ENCODE results near the gene HRAS. TPM values are rescaled to one million over a fixed set of nuclear protein-coding genes. Genes with fewer than 3 reads are reported as not detected.

The HRAS gene
- total and polyA plus RNA-seq, 7 donors = 43.6 to 76.2 (median 56.3) TPM

DNA sequence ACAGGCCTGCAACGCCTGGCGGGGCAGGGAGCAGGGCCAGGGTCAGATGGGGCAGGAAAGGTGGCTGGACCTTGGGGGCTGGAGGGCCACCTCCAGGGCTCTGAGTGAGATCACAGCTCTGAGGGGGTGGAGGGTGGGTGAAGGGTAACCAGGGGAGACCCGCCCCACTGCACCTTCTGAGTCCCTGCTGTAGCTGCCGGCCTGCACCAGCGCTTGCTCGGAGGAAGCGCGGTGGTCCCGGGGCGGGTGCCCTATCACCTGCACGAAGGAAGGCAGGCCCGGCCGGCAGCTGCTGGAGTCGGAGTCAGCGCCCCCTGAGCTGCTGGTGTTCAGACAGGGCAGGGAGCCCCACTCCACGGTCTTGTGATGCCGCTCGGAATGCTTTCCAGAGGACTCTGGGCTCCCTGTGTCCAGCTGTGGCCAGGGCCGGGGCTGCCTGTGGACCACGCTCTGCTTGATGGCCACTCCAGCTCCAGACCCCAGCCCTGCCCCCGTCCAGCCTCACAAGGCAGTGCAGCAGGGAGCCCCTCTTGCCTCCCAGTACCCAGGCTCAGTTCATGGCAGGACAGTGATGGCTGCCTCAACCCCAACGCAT, 21.4 kb upstream of the HRAS start:
- H3K27me3 ChIP-seq (ENCODE audit: insufficient read depth in 3 of 3, low read length in 2 of 3) = peaks cover 0 to 58% (median 36%) of the 10 kb centered on the region in 3 donors
- TF ChIP-seq, protein P1, sequence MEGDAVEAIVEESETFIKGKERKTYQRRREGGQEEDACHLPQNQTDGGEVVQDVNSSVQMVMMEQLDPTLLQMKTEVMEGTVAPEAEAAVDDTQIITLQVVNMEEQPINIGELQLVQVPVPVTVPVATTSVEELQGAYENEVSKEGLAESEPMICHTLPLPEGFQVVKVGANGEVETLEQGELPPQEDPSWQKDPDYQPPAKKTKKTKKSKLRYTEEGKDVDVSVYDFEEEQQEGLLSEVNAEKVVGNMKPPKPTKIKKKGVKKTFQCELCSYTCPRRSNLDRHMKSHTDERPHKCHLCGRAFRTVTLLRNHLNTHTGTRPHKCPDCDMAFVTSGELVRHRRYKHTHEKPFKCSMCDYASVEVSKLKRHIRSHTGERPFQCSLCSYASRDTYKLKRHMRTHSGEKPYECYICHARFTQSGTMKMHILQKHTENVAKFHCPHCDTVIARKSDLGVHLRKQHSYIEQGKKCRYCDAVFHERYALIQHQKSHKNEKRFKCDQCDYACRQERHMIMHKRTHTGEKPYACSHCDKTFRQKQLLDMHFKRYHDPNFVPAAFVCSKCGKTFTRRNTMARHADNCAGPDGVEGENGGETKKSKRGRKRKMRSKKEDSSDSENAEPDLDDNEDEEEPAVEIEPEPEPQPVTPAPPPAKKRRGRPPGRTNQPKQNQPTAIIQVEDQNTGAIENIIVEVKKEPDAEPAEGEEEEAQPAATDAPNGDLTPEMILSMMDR (IDR thresholded peaks at IDR 0.05) = no peak
- no peaks in the 10 kb centered on the region for H3K36me3 ChIP-seq (ENCODE audit: insufficient read depth in 1 of 2, low read depth in 1 of 2)
- no peak overlapping the region for H3K27ac ChIP-seq
- intact Hi-C loops (cut with DNase I) = no loop called here
- peaks cover 15% of the 10 kb centered on the region for H3K4me1 ChIP-seq
- ATAC-seq = no peak
- H3K4me3 ChIP-seq = no peak overlapping the region
- H3K9me3 ChIP-seq = no peaks in the 10 kb centered on the region
- DNase-seq = no peak
- WGBS, 3 donors = 74 to 88% (median 79%) methylated on average over 15 to 22 of the region's 22 CpGs

DNA sequence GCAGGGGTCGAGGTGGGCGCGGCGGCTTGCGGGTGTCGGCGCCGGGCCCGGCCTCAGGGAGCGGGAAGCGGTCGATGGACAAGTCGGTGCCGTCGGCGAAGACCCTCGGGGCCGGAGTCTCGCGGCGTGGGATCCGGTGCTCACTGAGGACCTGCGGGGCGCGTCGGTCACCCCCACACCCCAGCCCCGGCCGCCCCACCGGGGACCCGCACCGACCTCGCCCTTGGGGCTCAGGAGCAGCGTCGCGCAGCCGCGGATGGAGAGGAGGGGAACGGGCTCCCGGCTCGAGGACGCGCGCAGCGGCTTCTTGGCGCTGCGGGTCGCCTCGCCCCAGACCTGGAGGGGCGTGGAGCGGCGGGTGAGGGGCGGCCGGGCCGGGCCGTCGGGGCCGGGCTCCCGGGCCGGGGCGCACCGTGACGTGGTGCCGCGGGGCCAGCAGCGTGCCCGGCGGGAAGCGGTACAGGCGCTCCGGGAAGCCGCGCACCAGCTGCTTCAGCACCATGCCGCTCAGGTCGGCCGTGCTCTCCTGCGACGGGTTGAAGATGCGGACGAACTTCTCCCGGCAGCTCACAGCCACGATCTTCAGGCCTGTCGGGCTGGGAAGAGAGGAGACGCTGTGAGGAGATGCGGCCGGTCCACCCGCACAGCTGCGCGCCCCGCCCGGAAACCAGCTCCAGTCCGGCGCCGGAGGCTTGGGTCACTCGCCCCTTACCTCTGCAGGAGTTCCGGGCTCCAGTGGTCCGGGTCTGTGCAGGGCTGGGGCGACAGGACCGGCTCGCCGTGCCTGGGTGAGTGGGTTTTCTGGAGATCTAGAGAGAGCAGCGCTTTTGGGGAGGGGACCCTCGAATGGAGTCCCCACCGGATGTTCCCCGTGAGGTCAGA, 20.6 kb upstream of the HRAS start:
- intact Hi-C loops (cut with DNase I) = loop anchor here (2.0 kb wide), 2 partner anchors 167 to 169 kb away; no protein-coding TSS in a partner anchor
- ATAC-seq = no peak
- H3K4me1 ChIP-seq = peaks cover 11% of the 10 kb centered on the region
- H3K27ac ChIP-seq = no peak overlapping the region
- DNase-seq = no peak
- H3K9me3 ChIP-seq = no peaks in the 10 kb centered on the region
- no peak overlapping the region for H3K4me3 ChIP-seq
- TF ChIP-seq, protein P1 (IDR thresholded peaks at IDR 0.05) = no peak
- no peaks in the 10 kb centered on the region for H3K36me3 ChIP-seq (ENCODE audit: insufficient read depth in 1 of 2, low read depth in 1 of 2)
- WGBS, 3 donors = 9 to 12% (median 9%) methylated on average over 76 to 104 of the region's 104 CpGs
- H3K27me3 ChIP-seq (ENCODE audit: insufficient read depth in 3 of 3, low read length in 2 of 3) = peaks cover 0 to 64% (median 36%) of the 10 kb centered on the region in 3 donors

DNA sequence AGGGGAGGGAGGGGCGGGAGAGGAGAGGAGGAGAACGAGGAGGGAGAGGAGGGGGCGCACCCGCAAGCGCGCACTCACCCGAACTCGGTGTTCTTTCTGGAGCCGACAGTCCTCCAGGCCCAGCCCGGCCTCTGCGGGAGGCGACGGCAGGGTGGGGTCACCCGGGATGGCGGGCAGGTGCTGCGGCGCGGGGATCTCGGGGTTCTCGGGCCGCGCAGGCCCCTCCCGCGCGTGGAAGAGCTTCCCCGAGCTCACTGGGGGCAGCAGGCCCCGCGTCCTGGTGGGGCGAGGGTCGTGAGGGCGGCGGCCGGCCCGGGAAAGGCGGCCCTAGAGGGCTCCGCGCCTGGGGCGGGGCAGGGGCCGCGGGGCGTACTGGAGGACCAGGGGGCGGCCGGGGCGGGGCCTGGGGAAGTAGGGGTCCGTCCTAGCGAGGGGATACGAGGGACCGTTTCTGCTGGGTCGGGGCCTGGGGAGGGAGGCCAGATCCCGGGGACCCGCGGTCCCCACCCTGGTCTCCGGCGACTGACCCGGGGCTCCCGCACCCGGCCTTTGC, 19.9 kb upstream of the HRAS start:
- Histone ChIP-seq H3K27ac (no peak overlapping the region), H3K9me3 (no peaks in the 10 kb centered on the region), H3K36me3 (ENCODE audit: insufficient read depth in 1 of 2, low read depth in 1 of 2) (no peaks in the 10 kb centered on the region), H3K4me1 (peaks cover 8% of the 10 kb centered on the region), H3K4me3 (peak overlapping the region; percentile 36), H3K27me3 (ENCODE audit: insufficient read depth in 3 of 3, low read length in 2 of 3) (peaks cover 0 to 64% (median 36%) of the 10 kb centered on the region in 3 donors)
- DNase-seq (no peak), ATAC-seq (peak in 1 of 4 donors; percentile 21)
- WGBS, 3 donors = 0 to 2% (median 1%) methylated on average over 14 to 56 of the region's 57 CpGs
- TF ChIP-seq, protein P1 (IDR thresholded peaks at IDR 0.05) = no peak
- intact Hi-C loops (cut with DNase I) = loop anchor here (2.0 kb wide), 2 partner anchors 167 to 169 kb away; no protein-coding TSS in a partner anchor

DNA sequence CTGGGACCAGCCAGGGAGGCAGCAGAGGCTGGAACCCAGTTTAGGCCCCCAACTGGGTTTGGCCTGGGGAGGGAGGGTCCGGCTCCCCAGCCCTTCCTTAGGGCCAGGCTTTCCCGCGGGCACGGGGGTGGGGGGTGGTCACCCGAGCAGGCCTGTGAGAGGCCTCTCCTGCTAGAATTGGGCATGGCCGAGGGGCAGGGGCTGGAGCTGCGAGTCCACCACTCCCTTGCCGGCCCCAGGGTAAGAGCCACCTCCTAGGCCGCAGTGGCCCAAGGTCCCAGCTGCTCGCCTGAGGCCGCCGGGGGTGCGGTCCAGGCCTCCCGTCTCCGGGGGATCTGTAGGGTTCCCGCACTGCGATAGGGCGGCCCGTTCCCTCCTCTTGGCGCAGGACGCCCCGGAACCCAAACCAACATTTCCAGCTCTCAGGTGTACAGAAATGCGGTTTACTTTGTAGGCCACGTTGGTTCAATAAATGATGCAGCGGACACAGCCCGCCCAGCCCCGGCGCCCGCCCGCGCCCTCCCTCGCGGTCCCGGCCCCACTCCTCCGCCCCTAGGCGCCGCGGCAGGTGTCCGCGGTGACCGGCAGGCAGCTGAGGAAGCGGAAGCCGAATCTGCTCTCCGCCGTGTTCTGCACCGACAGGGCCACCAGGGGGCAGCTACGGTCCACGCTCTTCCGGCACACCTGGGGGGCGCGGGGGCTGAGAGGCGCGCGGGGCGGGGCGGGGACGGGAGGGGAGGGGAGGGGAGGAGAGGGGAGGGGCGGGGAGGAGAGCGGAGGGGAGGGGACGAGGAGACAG, 19.3 kb upstream of the HRAS start:
- Histone ChIP-seq H3K27ac (no peak overlapping the region), H3K36me3 (ENCODE audit: insufficient read depth in 1 of 2, low read depth in 1 of 2) (no peaks in the 10 kb centered on the region), H3K4me1 (peaks cover 5% of the 10 kb centered on the region), H3K4me3 (peak overlapping the region; percentile 49), H3K27me3 (ENCODE audit: insufficient read depth in 3 of 3, low read length in 2 of 3) (peaks cover 0 to 64% (median 36%) of the 10 kb centered on the region in 3 donors), H3K9me3 (no peaks in the 10 kb centered on the region)
- peak; percentile 64 to 79 for DNase-seq
- intact Hi-C loops (cut with DNase I) = loop anchor here (2.0 kb wide), 2 partner anchors 168 to 170 kb away; no protein-coding TSS in a partner anchor
- WGBS, 3 donors = 11 to 17% (median 14%) methylated on average over 26 to 52 of the region's 60 CpGs
- ATAC-seq = peak; percentile 68 to 88 (median 80)
- TF ChIP-seq, protein P1 (IDR thresholded peaks at IDR 0.05) = peak; percentile 54
